ENCODE results near the gene AZU1. TPM values are rescaled to one million over a fixed set of nuclear protein-coding genes. Genes with fewer than 3 reads are reported as not detected.
"Not testable (repeated sequence)": the region's sequence is repeated elsewhere in the genome, so short reads cannot be mapped to it uniquely, and the experiment has no call there.

AZU1 gene
- total RNA-seq, 1 donor, result not detected

DNA sequence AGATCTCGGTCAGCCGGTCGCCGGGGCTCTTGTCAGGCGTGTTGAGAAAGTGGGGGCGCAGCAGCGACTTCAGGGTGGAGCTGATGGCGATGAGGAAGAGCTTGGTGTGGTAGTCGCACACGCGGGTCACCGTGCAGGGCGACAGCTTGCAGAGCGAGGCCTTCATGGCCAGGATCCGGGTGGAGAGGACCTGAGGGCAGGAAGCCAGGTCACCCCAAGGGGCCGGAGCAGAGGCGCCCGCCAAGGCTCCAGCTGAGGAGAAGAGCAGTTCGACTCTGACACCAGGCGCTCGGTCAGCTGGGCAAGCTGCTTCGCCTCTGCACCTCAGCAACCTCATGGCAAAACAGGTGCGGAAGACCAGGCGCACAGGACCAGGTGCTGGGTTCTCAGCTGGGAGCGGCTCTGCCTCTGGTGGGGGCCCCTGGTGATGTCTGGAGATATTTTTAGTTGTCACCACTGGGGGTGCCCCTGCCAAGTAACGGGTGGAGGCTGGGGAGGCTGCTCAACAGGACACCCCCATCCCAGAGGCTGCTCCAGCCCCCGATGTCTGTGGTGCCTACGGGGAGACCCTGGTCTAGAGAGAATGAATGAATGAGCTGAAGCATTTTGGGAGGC lies 47.7 kb downstream of the AZU1 start:
- Histone ChIP-seq H3K9me3 (ENCODE audit: low read depth, low read length) (no peaks in the 10 kb centered on the region), H3K4me2 (ENCODE audit: insufficient read depth, low read length) (no peak overlapping the region), H3K27ac (ENCODE audit: low read depth, low read length) (no peak overlapping the region), H4K20me1 (ENCODE audit: insufficient read depth, low read length) (peaks cover 3% of the 10 kb centered on the region), H3K27me3 (ENCODE audit: insufficient read depth, low read length) (no peaks in the 10 kb centered on the region), H3K79me2 (ENCODE audit: insufficient read depth, low read length) (no peaks in the 10 kb centered on the region), H3K36me3 (ENCODE audit: insufficient read depth, low read length) (peaks cover 6% of the 10 kb centered on the region), H3K4me1 (ENCODE audit: insufficient read depth, low read length) (no peaks in the 10 kb centered on the region), H2AFZ (ENCODE audit: low read length) (no peak overlapping the region), H3K4me3 (ENCODE audit: insufficient read depth, low read length) (no peak overlapping the region)
- TF ChIP-seq, protein P1, sequence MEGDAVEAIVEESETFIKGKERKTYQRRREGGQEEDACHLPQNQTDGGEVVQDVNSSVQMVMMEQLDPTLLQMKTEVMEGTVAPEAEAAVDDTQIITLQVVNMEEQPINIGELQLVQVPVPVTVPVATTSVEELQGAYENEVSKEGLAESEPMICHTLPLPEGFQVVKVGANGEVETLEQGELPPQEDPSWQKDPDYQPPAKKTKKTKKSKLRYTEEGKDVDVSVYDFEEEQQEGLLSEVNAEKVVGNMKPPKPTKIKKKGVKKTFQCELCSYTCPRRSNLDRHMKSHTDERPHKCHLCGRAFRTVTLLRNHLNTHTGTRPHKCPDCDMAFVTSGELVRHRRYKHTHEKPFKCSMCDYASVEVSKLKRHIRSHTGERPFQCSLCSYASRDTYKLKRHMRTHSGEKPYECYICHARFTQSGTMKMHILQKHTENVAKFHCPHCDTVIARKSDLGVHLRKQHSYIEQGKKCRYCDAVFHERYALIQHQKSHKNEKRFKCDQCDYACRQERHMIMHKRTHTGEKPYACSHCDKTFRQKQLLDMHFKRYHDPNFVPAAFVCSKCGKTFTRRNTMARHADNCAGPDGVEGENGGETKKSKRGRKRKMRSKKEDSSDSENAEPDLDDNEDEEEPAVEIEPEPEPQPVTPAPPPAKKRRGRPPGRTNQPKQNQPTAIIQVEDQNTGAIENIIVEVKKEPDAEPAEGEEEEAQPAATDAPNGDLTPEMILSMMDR (IDR thresholded peaks at IDR 0.05; ENCODE audit: extremely low read depth, low read depth, low read length), result no peak
- DNase-seq (ENCODE audit: insufficient read length, low spot score, missing footprints), result peak; percentile 87

DNA sequence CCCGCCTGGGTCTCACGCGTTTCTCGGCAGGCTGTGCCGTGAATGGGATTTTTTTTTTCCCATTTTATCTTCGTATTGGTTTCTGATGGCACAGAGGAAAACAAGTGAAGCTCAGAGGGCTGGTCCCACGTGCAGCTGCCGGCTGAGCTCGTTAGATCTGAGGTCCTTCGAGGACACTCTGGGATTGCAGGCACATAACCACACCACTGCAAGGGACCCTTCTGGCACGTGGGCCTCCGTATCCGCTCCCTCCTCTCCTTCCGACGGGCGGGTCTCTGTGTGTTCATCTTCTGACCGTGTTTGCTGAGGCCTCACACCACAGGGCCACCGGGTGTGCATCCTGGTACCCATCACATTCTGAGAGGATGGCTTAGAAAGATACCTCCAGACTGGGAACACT lies 48.5 kb downstream of the AZU1 start:
- Histone ChIP-seq H3K27me3 (ENCODE audit: insufficient read depth, low read length) (no peaks in the 10 kb centered on the region), H3K27ac (ENCODE audit: low read depth, low read length) (no peak overlapping the region), H3K4me3 (ENCODE audit: insufficient read depth, low read length) (no peak overlapping the region), H3K4me1 (ENCODE audit: insufficient read depth, low read length) (no peaks in the 10 kb centered on the region), H2AFZ (ENCODE audit: low read length) (no peak overlapping the region), H3K9me3 (ENCODE audit: low read depth, low read length) (no peaks in the 10 kb centered on the region), H3K79me2 (ENCODE audit: insufficient read depth, low read length) (no peaks in the 10 kb centered on the region), H3K4me2 (ENCODE audit: insufficient read depth, low read length) (no peak overlapping the region), H3K36me3 (ENCODE audit: insufficient read depth, low read length) (peaks cover 9% of the 10 kb centered on the region), H4K20me1 (ENCODE audit: insufficient read depth, low read length) (peaks cover 3% of the 10 kb centered on the region)
- peak; percentile 81 for DNase-seq (ENCODE audit: insufficient read length, low spot score, missing footprints)
- TF ChIP-seq, protein P1 (IDR thresholded peaks at IDR 0.05; ENCODE audit: extremely low read depth, low read depth, low read length), result no peak

DNA sequence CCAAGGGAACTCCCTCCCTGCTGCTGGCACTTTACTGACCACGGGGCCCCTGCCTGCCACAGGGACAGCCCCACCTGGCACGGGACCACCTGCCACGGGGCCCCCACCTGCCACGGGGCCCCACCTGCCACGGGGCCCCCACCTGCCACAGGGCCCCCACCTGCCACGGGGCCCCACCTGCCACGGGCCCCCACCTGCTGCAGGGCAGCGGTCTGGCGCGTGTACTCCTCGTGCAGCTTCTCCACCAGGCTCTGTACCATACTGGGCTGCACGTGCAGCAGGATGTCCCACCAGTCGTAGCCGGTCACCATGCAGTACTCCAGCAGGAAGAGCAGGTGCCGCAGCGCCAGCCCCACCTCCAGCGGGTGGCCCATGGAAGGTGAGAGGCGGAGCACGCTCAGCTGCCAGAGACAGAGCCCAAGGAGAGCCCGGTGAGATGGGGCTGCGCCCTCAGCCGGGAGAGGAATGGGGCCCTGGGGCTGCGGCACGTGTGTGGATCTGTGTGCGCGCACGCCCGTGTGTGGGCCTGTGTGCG lies 49.2 kb downstream of the AZU1 start:
- no peak overlapping the region for H3K4me3 ChIP-seq (ENCODE audit: insufficient read depth, low read length)
- TF ChIP-seq, protein P1 (IDR thresholded peaks at IDR 0.05; ENCODE audit: extremely low read depth, low read depth, low read length), result no peak
- no peaks in the 10 kb centered on the region for H3K9me3 ChIP-seq (ENCODE audit: low read depth, low read length)
- no peaks in the 10 kb centered on the region for H3K79me2 ChIP-seq (ENCODE audit: insufficient read depth, low read length)
- no peaks in the 10 kb centered on the region for H3K4me1 ChIP-seq (ENCODE audit: insufficient read depth, low read length)
- peaks cover 3% of the 10 kb centered on the region for H4K20me1 ChIP-seq (ENCODE audit: insufficient read depth, low read length)
- DNase-seq (ENCODE audit: insufficient read length, low spot score, missing footprints), result no peak
- no peak overlapping the region for H3K4me2 ChIP-seq (ENCODE audit: insufficient read depth, low read length)
- no peak overlapping the region for H2AFZ ChIP-seq (ENCODE audit: low read length)
- H3K36me3 ChIP-seq (ENCODE audit: insufficient read depth, low read length), result peaks cover 17% of the 10 kb centered on the region
- no peak overlapping the region for H3K27ac ChIP-seq (ENCODE audit: low read depth, low read length)
- H3K27me3 ChIP-seq (ENCODE audit: insufficient read depth, low read length), result no peaks in the 10 kb centered on the region

DNA sequence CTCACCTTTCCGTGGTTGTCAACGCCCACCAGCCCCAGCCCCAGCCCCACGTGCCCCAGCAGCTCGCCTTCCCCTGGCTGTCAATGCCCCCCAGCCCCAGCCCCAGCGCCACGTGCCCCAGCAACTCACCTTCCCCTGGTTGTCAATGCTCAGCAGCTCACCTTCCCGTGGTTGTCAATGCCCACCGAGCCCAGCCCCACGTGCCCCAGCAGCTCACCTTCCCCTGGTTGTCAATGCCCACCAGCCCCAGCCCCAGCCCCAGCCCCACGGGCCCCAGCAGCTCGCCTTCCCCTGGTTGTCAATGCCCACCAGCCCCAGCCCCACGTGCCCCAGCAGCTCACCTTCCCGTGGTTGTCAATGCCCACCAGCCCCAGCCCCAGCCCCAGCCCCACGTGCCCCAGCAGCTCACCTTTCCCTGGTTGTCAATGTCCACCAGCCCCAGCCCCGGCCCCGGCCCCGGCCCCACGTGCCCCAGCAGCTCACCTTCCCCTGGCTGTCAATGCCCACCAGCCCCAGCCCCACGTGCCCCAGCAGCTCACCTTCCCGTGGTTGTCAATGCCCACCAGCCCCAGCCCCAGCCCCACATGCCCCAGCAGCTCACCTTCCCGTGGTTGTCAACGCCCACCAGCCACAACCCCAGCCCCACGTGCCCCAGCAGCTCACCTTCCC lies 50.5 kb downstream of the AZU1 start:
- H3K36me3 ChIP-seq (ENCODE audit: insufficient read depth, low read length), result peaks cover 22% of the 10 kb centered on the region
- not testable (repeated sequence) for H3K27me3 ChIP-seq (ENCODE audit: insufficient read depth, low read length); H2AFZ ChIP-seq (ENCODE audit: low read length); H3K4me3 ChIP-seq (ENCODE audit: insufficient read depth, low read length); DNase-seq (ENCODE audit: insufficient read length, low spot score, missing footprints); H3K79me2 ChIP-seq (ENCODE audit: insufficient read depth, low read length); H3K4me1 ChIP-seq (ENCODE audit: insufficient read depth, low read length); H3K9me3 ChIP-seq (ENCODE audit: low read depth, low read length); H3K27ac ChIP-seq (ENCODE audit: low read depth, low read length); H4K20me1 ChIP-seq (ENCODE audit: insufficient read depth, low read length); H3K4me2 ChIP-seq (ENCODE audit: insufficient read depth, low read length)

DNA sequence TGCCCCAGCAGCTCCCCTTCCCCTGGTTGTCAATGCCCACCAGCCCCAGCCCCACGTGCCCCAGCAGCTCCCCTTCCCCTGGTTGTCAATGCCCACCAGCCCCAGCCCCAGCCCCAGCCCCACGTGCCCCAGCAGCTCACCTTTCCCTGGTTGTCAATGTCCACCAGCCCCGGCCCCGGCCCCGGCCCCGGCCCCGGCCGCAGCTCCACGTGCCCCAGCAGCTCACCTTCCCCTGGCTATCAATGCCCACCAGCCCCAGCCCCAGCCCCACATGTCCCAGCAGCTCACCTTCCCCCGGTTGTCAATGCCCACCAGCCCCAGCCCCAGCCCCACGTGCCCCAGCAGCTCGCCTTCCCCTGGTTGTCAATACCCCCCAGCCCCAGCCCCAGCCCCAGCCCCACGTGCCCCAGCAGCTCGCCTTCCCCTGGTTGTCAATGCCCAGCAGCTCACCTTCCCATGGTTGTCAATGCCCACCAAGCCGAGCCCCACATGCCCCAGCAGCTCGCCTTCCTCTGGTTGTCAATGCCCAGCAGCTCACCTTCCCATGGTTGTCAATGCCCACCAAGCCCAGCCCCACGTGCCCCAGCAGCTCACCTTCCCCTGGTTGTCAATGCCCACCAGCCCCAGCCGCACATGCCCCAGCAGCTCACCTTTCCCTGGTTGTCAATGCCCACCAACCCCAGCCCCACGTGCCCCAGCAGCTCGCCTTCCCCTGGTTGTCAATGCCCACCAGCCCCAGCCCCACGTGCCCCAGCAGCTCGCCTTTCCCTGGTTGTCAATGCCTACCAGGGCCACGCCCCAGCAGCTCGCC lies 51.3 kb downstream of the AZU1 start:
- not testable (repeated sequence) for H3K27ac ChIP-seq (ENCODE audit: low read depth, low read length); H3K27me3 ChIP-seq (ENCODE audit: insufficient read depth, low read length); H2AFZ ChIP-seq (ENCODE audit: low read length); H3K4me2 ChIP-seq (ENCODE audit: insufficient read depth, low read length); H3K4me1 ChIP-seq (ENCODE audit: insufficient read depth, low read length); DNase-seq (ENCODE audit: insufficient read length, low spot score, missing footprints); H3K79me2 ChIP-seq (ENCODE audit: insufficient read depth, low read length); H3K4me3 ChIP-seq (ENCODE audit: insufficient read depth, low read length); H3K9me3 ChIP-seq (ENCODE audit: low read depth, low read length); H4K20me1 ChIP-seq (ENCODE audit: insufficient read depth, low read length)
- H3K36me3 ChIP-seq (ENCODE audit: insufficient read depth, low read length), result peaks cover 22% of the 10 kb centered on the region
